ENCODE results near the gene FAM78A.
"Not testable (repeated sequence)": the region's sequence is repeated elsewhere in the genome, so short reads cannot be mapped to it uniquely, and the experiment has no call there.

Gene FAM78A

DNA sequence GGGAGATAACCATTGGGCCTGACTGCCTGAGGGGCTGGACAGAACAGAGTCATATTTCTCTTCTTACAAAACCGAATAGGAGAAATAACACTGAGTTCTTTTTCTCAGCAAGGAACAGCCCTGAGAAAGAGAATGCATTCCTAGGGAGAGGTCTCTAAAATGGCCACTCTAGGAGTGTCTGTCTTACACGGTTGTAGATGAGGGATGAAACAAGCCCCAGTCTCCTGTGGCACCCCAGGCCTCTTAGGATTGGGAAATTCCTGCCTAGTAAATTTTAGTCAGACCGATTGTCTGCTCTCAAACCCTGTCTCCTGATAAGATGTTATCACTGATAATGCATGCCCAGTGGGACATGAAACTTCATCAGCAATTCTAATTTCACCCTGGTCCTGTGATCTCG is 64.4 kb downstream of the FAM78A start:
- not testable (repeated sequence) for DNase-seq
